ENCODE data around the gene ABCD4. TPM values are rescaled to one million over a fixed set of nuclear protein-coding genes. Genes with fewer than 3 reads are reported as not detected.

The ABCD4 gene
- polyA plus RNA-seq, 1 donor from 2014 or later, result 106 TPM

DNA sequence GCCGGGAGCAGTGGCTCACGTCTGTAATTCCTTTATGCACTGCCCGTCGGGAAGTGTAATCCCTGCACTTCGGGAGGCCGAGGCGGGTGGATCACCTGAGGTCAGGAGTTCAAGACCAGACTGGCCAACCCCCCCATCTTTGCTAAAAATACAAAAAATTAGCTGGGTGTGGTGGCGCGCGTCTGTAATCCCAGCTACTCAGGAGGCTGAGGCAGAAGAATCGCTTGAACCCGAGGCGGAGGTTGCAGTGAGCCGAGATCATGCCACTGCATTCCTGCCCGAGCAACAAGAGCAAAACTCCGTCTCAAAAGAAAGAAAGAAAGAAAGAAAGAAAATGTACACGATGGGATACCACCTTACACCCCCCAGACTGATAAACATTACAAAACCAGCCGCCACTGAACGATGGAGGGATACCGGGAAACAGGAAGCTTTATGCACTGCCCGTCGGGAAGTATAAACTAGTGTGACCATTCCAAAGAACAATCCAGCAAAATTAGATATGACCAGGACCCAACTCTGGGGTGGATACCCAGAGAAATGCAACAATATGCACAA lies 1.1 kb downstream of the ABCD4 start:
- Histone ChIP-seq H3K4me2 (ENCODE audit: low read length) (peak overlapping the region; percentile 66), H3F3A (ENCODE audit: insufficient read depth, low read length, poor library complexity, severe bottlenecking) (peaks cover 4% of the 10 kb centered on the region), H3K36me3 (ENCODE audit: insufficient read depth, low read length) (no peaks in the 10 kb centered on the region), H3K4me3 (ENCODE audit: low read length) (peak overlapping the region; percentile 88), H3K9me3 (ENCODE audit: low read length) (no peaks in the 10 kb centered on the region), H3K79me2 (replicated peaks; ENCODE audit: insufficient read depth, low read length) (peaks cover 33% of the 10 kb centered on the region), H3K9me2 (ENCODE audit: insufficient read depth, low read length) (no peaks in the 10 kb centered on the region), H3K27ac (ENCODE audit: low read length) (peak overlapping the region; percentile 69), H2AFZ (ENCODE audit: low read depth, low read length) (no peak overlapping the region), H3K9ac (ENCODE audit: low read length) (peak overlapping the region; percentile 78), H3K27me3 (ENCODE audit: insufficient read depth, low read depth, low read length) (no peaks in the 10 kb centered on the region), H4K20me1 (ENCODE audit: insufficient read depth) (no peaks in the 10 kb centered on the region)
- TF ChIP-seq TAF1 (IDR thresholded peaks at IDR 0.05; ENCODE audit: low read depth) (no peak), SMC3 (conservative IDR thresholded peaks at IDR 0.05; ENCODE audit: poor library complexity) (no peak), MXI1 (conservative IDR thresholded peaks at IDR 0.05; ENCODE audit: poor library complexity, severe bottlenecking) (no peak), EZH2 (IDR thresholded peaks at IDR 0.05; ENCODE audit: borderline replicate concordance, insufficient read depth, low read length, poor library complexity, severe bottlenecking) (no peak), RAD21 (conservative IDR thresholded peaks at IDR 0.05) (no peak), EP300 (conservative IDR thresholded peaks at IDR 0.05; ENCODE audit: poor library complexity, severe bottlenecking) (no peak), POLR2AphosphoS5 (IDR thresholded peaks at IDR 0.05) (no peak)
- TF ChIP-seq, protein P1, sequence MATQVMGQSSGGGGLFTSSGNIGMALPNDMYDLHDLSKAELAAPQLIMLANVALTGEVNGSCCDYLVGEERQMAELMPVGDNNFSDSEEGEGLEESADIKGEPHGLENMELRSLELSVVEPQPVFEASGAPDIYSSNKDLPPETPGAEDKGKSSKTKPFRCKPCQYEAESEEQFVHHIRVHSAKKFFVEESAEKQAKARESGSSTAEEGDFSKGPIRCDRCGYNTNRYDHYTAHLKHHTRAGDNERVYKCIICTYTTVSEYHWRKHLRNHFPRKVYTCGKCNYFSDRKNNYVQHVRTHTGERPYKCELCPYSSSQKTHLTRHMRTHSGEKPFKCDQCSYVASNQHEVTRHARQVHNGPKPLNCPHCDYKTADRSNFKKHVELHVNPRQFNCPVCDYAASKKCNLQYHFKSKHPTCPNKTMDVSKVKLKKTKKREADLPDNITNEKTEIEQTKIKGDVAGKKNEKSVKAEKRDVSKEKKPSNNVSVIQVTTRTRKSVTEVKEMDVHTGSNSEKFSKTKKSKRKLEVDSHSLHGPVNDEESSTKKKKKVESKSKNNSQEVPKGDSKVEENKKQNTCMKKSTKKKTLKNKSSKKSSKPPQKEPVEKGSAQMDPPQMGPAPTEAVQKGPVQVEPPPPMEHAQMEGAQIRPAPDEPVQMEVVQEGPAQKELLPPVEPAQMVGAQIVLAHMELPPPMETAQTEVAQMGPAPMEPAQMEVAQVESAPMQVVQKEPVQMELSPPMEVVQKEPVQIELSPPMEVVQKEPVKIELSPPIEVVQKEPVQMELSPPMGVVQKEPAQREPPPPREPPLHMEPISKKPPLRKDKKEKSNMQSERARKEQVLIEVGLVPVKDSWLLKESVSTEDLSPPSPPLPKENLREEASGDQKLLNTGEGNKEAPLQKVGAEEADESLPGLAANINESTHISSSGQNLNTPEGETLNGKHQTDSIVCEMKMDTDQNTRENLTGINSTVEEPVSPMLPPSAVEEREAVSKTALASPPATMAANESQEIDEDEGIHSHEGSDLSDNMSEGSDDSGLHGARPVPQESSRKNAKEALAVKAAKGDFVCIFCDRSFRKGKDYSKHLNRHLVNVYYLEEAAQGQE (IDR thresholded peaks at IDR 0.05; ENCODE audit: borderline replicate concordance), result no peak
- TF ChIP-seq, protein P2, sequence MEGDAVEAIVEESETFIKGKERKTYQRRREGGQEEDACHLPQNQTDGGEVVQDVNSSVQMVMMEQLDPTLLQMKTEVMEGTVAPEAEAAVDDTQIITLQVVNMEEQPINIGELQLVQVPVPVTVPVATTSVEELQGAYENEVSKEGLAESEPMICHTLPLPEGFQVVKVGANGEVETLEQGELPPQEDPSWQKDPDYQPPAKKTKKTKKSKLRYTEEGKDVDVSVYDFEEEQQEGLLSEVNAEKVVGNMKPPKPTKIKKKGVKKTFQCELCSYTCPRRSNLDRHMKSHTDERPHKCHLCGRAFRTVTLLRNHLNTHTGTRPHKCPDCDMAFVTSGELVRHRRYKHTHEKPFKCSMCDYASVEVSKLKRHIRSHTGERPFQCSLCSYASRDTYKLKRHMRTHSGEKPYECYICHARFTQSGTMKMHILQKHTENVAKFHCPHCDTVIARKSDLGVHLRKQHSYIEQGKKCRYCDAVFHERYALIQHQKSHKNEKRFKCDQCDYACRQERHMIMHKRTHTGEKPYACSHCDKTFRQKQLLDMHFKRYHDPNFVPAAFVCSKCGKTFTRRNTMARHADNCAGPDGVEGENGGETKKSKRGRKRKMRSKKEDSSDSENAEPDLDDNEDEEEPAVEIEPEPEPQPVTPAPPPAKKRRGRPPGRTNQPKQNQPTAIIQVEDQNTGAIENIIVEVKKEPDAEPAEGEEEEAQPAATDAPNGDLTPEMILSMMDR (IDR thresholded peaks at IDR 0.05; ENCODE audit: poor library complexity, severe bottlenecking), result no peak

DNA sequence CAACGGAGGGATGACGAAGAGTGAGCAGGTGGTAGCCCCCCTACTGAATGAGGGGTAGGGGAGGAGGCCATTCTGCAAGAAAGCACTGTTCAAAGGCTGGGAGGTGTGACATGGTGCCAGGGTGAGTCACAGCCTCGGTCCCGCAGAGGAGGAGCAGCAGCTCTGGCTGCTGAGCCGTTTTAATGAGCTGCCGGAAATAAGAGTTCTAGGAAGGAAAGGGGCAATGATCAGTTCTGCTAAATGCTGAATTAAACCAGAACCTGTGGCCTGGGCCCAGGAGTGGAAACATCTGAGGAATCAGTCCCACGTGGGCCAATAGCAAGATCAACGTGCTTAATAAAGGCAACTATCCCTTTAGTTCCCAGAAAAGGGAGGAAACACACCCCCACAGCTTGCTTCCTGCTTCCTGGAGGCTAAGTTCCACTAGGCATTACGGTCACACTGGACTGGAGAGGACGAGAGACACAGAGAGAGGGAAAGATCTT lies 3.6 kb downstream of the ABCD4 start:
- Histone ChIP-seq H2AFZ (ENCODE audit: low read depth, low read length) (no peak overlapping the region), H3K36me3 (ENCODE audit: insufficient read depth, low read length) (no peaks in the 10 kb centered on the region), H3F3A (ENCODE audit: insufficient read depth, low read length, poor library complexity, severe bottlenecking) (peaks cover 4% of the 10 kb centered on the region), H3K79me2 (replicated peaks; ENCODE audit: insufficient read depth, low read length) (peaks cover 33% of the 10 kb centered on the region), H3K27ac (ENCODE audit: low read length) (no peak overlapping the region), H3K4me2 (ENCODE audit: low read length) (no peak overlapping the region), H3K4me3 (ENCODE audit: low read length) (no peak overlapping the region), H3K27me3 (ENCODE audit: insufficient read depth, low read depth, low read length) (no peaks in the 10 kb centered on the region), H3K9ac (ENCODE audit: low read length) (no peak overlapping the region), H3K9me2 (ENCODE audit: insufficient read depth, low read length) (no peaks in the 10 kb centered on the region), H4K20me1 (ENCODE audit: insufficient read depth) (no peaks in the 10 kb centered on the region), H3K9me3 (ENCODE audit: low read length) (no peaks in the 10 kb centered on the region)
- TF ChIP-seq EZH2 (IDR thresholded peaks at IDR 0.05; ENCODE audit: borderline replicate concordance, insufficient read depth, low read length, poor library complexity, severe bottlenecking) (no peak), MXI1 (conservative IDR thresholded peaks at IDR 0.05; ENCODE audit: poor library complexity, severe bottlenecking) (no peak), TAF1 (IDR thresholded peaks at IDR 0.05; ENCODE audit: low read depth) (no peak), EP300 (conservative IDR thresholded peaks at IDR 0.05; ENCODE audit: poor library complexity, severe bottlenecking) (no peak), RAD21 (conservative IDR thresholded peaks at IDR 0.05) (no peak), SMC3 (conservative IDR thresholded peaks at IDR 0.05; ENCODE audit: poor library complexity) (no peak), POLR2AphosphoS5 (IDR thresholded peaks at IDR 0.05) (no peak)
- TF ChIP-seq, protein P1 (IDR thresholded peaks at IDR 0.05; ENCODE audit: borderline replicate concordance), result no peak
- TF ChIP-seq, protein P2 (IDR thresholded peaks at IDR 0.05; ENCODE audit: poor library complexity, severe bottlenecking), result no peak

Data from neural cell (in vitro differentiated cells).